GM18861 (cell line): Measurements from ENCODE around the gene TRAF3IP3.
"Not testable (repeated sequence)": the region's sequence is repeated elsewhere in the genome, so short reads cannot be mapped to it uniquely, and the experiment has no call there.

Source experiments
- ATAC-seq: cut with Tn5 transposase; IDR thresholded peaks from one replicate; pipeline ENCODE4 v1.9.1; 2021; ENCODE audit not compliant: unreplicated experiment

The TRAF3IP3 gene

GRCh38 chr1:209791920-209792319 is 36.1 kb downstream of the TRAF3IP3 start:
- ATAC-seq: no peak

GRCh38 chr1:209793711-209794110 is 37.9 kb downstream of the TRAF3IP3 start:
- ATAC-seq: not testable (repeated sequence)

- no peak for ATAC-seq
Observed at GRCh38 chr1:209797978-209798639, 42.3 kb downstream of the TRAF3IP3 start.

- ATAC-seq: no peak
Observed at GRCh38 chr1:209800984-209801834, 45.4 kb downstream of the TRAF3IP3 start.

GRCh38 chr1:209802117-209802779 is 46.4 kb downstream of the TRAF3IP3 start:
- ATAC-seq: no peak

- ATAC-seq: no peak
Observed at GRCh38 chr1:209802780-209803152, 46.9 kb downstream of the TRAF3IP3 start.

- ATAC-seq: no peak
Observed at GRCh38 chr1:209803568-209803967, 47.7 kb downstream of the TRAF3IP3 start.

- ATAC-seq: no peak
Observed at GRCh38 chr1:209805341-209805781, 49.5 kb downstream of the TRAF3IP3 start.

GRCh38 chr1:209805875-209806760 is 50.3 kb downstream of the TRAF3IP3 start, which contains the start of gene IRF6:
TSS of gene IRF6 (minus strand) at chr1:209806142. CDS start at chr1:209801413, 4,729 bp downstream.
- peak; percentile 75 for ATAC-seq

- no peak for ATAC-seq
Observed at GRCh38 chr1:209807509-209807908, 51.7 kb downstream of the TRAF3IP3 start.

- no peak for ATAC-seq
Observed at GRCh38 chr1:209808059-209808581, 52.3 kb downstream of the TRAF3IP3 start.

- ATAC-seq: no peak
Observed at GRCh38 chr1:209809611-209810010, 53.8 kb downstream of the TRAF3IP3 start.

GRCh38 chr1:209810783-209811182 is 54.9 kb downstream of the TRAF3IP3 start:
- no peak for ATAC-seq

- no peak for ATAC-seq
Observed at GRCh38 chr1:209813902-209814301, 58.0 kb downstream of the TRAF3IP3 start.

- no peak for ATAC-seq
Observed at GRCh38 chr1:209815490-209815889, 59.6 kb downstream of the TRAF3IP3 start.

GRCh38 chr1:209815931-209816341 is 60.1 kb downstream of the TRAF3IP3 start:
- no peak for ATAC-seq

- no peak for ATAC-seq
Observed at GRCh38 chr1:209816923-209817322, 61.1 kb downstream of the TRAF3IP3 start.

- ATAC-seq: no peak
Observed at GRCh38 chr1:209817691-209818090, 61.8 kb downstream of the TRAF3IP3 start.

- no peak for ATAC-seq
Observed at GRCh38 chr1:209819058-209819457, 63.2 kb downstream of the TRAF3IP3 start.

GRCh38 chr1:209820986-209821385 is 65.1 kb downstream of the TRAF3IP3 start:
- no peak for ATAC-seq
